Measurements from ENCODE around the gene RAB40C. TPM values are rescaled to one million over a fixed set of nuclear protein-coding genes. Genes with fewer than 3 reads are reported as not detected.

The RAB40C gene
- total RNA-seq, 1 donor from 2014 or later, result 19.4 TPM

GRCh38 chr16:626787-627453 is 37.1 kb downstream of the RAB40C start:
- no peak for DNase-seq (ENCODE audit: low spot score)
- intact Hi-C loops (cut with DNase I), result no loop called here

- intact Hi-C loops (cut with DNase I), result no loop called here
Observed at GRCh38 chr16:627454-628239, 37.8 kb downstream of the RAB40C start.

GRCh38 chr16:628321-629061 is 38.6 kb downstream of the RAB40C start:
- DNase-seq (ENCODE audit: low spot score), result no peak
- intact Hi-C loops (cut with DNase I), result no loop called here

More at GRCh38 chr16:627454-628239, 37.8 kb downstream of the RAB40C start:
- DNase-seq (ENCODE audit: low spot score), result no peak

- no peak for DNase-seq (ENCODE audit: low spot score)
- intact Hi-C loops (cut with DNase I), result no loop called here
Observed at GRCh38 chr16:629185-629832, 39.4 kb downstream of the RAB40C start.

GRCh38 chr16:629833-630248 is 40.0 kb downstream of the RAB40C start:
- intact Hi-C loops (cut with DNase I), result no loop called here
- no peak for DNase-seq (ENCODE audit: low spot score)

- DNase-seq (ENCODE audit: low spot score), result no peak
- intact Hi-C loops (cut with DNase I), result no loop called here
Observed at GRCh38 chr16:630249-630814, 40.5 kb downstream of the RAB40C start.

- no peak for DNase-seq (ENCODE audit: low spot score)
- intact Hi-C loops (cut with DNase I), result no loop called here
Observed at GRCh38 chr16:630815-631405, 41.0 kb downstream of the RAB40C start, which contains the start of gene WFIKKN1. Gene WFIKKN1, plus strand, starts transcription at chr16:630985. Its CDS starts 269 bp downstream, at chr16:631254.

GRCh38 chr16:631808-632358 is 42.0 kb downstream of the RAB40C start:
- intact Hi-C loops (cut with DNase I), result no loop called here
- DNase-seq (ENCODE audit: low spot score), result no peak

- DNase-seq (ENCODE audit: low spot score), result no peak
- intact Hi-C loops (cut with DNase I), result no loop called here
Observed at GRCh38 chr16:632486-633335, 42.8 kb downstream of the RAB40C start.

- DNase-seq (ENCODE audit: low spot score), result no peak
Observed at GRCh38 chr16:633336-634050, 43.6 kb downstream of the RAB40C start.

GRCh38 chr16:634051-634670 is 44.3 kb downstream of the RAB40C start:
- intact Hi-C loops (cut with DNase I), result no loop called here
- DNase-seq (ENCODE audit: low spot score), result no peak

More at GRCh38 chr16:633336-634050, 43.6 kb downstream of the RAB40C start:
- intact Hi-C loops (cut with DNase I), result no loop called here

GRCh38 chr16:634996-635395 is 45.1 kb downstream of the RAB40C start:
- DNase-seq (ENCODE audit: low spot score), result no peak
- intact Hi-C loops (cut with DNase I), result no loop called here

- intact Hi-C loops (cut with DNase I), result no loop called here
- no peak for DNase-seq (ENCODE audit: low spot score)
Observed at GRCh38 chr16:635573-636205, 45.8 kb downstream of the RAB40C start.

- intact Hi-C loops (cut with DNase I), result no loop called here
- DNase-seq (ENCODE audit: low spot score), result peak; percentile 97
Observed at GRCh38 chr16:636206-637080, 46.6 kb downstream of the RAB40C start, which contains the start of gene METTL26. Gene METTL26, minus strand, starts transcription at chr16:636305. Its CDS starts 15 bp downstream, at chr16:636290.

Measured in cardiac septum (tissue), 1 donor.